ENCODE results near the gene NR0B2. TPM values are rescaled to one million over a fixed set of nuclear protein-coding genes. Genes with fewer than 3 reads are reported as not detected.
"Not testable (repeated sequence)": the region's sequence is repeated elsewhere in the genome, so short reads cannot be mapped to it uniquely, and the experiment has no call there.

Gene NR0B2
- total RNA-seq, 1 experiment from 2014 or later: not detected

DNA sequence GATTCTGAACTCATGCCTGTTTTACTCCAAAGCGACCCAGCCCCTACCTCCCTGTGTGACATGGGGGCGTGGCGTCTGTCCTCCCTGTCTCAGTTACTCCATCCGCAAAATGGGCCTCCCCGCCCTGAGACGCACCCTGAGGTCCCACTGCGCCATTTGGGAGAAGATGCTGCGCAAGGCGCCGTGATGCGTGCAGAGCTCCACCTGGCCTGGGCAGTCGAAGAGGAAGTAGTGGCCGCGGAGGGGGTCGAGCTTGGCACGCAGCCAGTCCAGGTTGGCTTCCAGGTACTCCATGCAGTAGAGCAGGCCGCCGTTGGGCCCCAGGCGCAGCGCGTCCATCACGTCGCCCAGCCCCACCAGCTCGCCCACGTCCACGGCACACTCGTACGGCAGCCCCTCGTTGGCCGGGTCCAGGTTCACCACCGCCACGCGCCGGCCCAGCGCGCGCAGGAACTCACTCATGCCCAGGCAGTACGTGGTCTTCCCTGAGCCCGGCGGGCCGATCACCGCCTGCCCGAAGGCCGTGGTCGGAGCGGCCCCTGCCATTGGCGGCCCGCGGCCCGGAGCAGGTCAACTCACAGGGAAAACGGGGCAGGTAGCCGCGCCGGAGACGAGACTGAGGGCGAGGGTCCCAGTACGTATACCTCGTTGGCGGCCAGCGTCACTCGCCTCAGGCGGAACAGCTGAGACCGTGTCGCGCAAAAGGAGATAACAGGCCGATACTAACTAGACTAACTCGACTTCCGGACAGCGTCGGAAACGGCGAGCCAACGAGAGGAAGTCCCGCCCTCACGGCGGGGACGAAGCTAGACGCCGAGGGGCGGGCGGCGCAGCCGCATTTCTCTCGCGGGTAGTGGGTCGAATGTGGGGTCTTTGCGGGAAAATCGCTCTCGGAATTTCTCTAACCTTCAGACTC, 24.0 kb downstream of the NR0B2 start, which contains the start of gene GPN2:
GPN2 (minus strand) TSS at position 733 of the 916 bp plus-strand sequence; CDS start at position 546, 187 bp downstream.
- peak; percentile 79 for DNase-seq (ENCODE audit: low read depth)

DNA sequence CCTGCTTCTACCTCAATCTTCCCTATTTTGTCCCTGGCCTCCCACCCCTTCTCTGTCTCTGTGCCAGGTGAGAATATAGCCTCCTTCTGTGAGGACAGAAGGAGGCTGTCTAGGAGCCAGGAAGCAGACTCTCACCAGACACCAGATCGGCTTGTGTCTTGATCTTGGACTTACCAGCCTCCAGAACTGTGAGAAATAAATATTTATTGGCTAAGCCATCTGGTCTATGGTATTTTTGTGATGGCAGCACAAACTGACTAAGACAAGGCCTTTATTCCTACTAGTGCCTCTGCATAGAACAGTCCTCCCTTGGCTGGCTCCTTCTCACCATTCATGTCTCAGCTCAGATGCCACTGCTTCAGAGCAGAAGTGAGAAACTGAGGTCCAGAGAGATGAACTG, 25.5 kb downstream of the NR0B2 start:
- DNase-seq (ENCODE audit: low read depth): no peak

DNA sequence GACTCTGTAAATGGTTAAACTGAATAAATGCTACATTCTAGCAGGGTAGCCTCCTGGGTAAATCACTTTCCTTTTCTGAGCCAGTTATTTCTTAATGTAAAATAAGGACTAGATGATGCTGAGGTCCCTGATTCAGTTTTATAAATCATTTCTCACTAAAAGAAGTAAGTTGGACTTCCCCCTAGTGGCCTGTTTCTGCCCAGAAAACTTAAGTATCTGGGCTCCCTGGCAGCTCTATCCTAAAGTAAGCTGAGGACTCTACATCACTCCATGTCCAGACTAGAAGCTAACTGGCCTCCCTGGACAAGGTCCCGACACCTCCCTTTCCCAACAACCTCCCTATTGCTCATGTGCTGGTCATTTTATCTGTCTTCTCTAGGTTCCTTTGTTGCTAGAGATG, 26.6 kb downstream of the NR0B2 start:
- peak; percentile 37 for DNase-seq (ENCODE audit: low read depth)

DNA sequence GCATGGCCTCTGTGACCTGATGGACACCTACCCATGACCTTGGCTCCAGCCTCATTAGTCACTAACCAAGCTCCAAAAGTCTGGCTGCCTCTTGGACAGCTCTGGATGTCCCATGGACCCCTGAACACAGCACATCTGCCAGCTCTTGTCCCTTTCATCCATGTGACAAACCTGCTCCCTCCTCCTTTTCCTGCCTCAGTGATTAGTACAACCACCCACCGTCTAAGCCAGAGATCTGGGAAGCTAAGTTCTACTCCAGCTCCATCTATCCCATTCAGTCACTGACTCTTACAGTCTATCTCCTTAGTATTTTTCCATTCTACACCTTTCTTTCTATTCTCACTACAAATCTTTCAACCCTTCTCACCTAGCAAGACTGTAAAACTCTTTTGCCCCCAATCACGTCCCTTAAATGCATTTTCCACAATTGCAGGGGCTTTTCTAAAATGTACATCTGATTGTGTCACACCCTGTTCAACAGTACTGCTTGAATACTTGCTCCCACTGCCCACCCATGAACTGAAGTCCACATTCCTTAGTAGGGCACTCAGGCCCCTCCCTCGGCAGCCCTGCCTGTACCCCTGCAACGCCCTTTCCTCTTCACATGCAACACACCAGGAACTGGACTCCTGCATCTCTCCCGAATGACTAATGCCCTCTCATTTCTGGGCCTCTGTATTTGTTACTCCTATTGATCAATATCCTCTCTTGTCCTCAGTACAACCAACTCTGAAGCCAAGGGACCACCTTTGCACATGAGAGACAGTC, 30.9 kb downstream of the NR0B2 start:
- no peak for DNase-seq (ENCODE audit: low read depth)

DNA sequence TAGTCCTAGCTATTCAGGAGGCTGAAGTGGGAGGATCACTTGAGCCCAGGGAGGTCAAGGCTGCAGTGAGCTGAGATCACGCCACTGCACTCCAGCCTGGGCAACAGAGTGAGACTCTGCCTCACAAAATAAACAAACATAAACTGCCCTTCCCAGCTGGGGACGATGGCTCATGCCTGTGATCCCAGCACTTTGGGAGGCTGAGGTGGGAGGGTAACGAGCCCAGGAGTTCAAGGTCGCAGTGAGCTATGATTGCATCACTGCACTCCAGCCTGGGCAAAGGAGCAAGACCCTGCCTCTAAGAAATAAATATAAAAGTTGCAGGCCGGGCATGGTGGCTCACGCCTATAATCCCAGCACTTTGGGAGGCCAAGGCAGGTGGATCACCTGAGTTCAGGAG, 32.2 kb downstream of the NR0B2 start:
- not testable (repeated sequence) for DNase-seq (ENCODE audit: low read depth)

DNA sequence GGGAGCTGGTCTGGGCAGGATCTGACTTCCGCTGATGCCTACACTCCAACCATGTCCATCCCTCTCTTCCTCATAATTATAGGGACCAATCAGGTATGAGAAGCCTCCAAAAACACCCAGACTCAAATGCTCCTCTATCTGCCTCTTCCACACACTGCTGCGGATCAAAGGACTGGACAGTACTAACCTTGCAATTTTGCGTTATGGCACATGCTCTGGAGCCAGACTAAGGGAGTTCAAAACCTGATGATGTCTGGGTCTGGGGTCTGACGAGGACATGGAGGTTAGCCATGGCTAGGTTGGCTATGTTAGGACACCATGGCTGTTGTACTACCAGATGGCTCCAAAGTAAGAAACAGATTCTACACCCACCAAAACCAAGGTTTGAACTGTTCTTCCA, 34.0 kb downstream of the NR0B2 start:
- DNase-seq (ENCODE audit: low read depth): no peak

DNA sequence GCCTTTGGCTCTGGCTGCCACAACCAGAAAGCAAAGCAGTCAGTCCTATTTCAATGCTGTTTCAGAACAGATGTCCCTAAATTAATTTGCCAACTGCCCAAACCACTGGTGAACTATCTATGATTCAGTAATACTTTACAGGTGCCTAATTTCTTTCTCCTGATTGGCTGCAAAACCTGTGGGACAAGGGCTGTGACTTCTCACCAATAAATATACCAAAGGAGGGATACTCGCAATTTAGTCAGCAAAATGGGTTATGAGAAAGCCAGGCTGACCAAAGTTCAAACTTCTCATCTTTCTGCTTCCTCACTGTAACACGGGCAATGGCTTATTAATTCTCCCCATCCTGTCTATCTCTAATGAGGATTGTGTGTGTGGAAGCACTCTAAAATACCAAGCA, 36.4 kb downstream of the NR0B2 start:
- no peak for DNase-seq (ENCODE audit: low read depth)

DNA sequence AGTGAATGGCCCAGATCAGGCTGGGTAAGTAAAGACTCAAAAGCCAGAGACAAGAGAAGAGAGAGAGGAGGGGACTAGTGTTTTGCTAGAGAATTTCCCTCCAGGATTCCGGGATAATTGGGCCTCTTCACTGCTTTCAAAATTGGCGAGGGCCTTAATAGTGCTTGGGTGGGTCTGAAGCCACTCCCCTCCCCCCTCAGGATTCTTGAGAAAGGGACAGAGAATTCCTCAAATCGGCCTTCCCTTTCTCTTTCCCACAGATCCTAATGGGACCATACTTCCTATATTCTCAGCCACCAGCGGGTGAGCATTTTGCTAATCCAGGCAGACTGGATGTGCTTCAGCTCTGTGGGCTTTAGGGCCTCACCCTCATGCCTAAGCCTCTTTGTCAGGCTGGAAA, 38.9 kb downstream of the NR0B2 start:
- DNase-seq (ENCODE audit: low read depth): no peak

DNA sequence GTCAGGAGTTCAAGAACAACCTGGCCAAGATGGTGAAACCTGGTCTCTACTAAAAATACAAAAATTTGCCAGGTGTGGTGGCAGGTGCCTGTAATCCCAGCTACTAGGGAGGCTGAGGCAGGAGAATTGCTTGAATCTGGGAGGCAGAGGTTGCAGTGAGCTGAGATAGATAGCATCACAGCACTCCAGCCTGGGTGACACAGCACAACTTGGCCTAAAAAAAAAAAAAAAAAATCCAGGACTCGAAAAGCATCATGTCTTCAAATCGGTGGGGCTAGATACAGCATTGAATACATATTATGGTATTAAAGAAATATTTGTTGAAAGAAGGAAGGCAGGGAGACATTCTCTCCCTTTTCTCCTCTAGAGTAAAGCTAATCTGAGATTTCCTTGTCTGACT, 40.7 kb downstream of the NR0B2 start:
- DNase-seq (ENCODE audit: low read depth): not testable (repeated sequence)

DNA sequence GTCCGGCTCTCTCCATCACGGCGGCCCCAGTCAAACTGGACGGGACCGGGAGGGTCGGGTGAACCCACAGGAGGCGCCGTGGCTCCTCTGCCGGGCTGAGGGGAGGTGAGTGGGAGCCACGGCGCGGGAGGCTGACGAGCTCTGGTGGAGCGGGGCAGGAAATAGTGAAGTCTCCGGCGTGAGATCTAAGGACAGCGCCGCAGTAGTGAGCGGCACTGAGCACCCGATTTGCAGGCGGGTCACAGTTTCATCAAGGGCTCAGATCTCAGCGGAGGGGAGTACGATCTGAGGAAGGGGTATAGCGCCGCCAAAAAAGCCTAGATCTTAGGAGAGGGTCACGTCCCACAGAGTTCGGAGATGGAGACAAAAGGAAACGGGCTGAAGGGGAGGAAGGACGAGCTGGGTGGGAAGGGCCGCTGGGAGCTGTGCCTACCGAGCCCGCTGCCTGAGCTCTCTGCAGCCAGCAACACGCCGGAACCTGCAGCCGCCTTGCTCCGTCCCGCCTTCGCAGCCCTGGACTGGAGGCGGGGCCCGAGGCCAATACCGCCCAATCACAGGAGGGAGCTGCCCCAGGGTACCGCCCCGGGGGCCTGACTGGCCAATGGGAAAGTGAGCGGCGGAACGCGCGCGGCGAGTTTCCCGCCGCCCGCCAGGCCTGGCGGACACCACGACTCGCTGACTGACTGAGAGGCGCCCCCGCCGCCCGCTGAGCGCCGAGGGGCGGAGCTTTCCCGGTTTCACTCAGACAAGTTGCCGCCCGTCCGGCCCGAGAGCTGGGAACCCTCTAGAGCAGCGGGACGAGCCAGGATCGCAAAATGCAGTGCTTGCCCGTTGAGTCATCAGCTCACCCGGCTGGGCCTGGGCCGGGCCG, 48.9 kb downstream of the NR0B2 start:
- peak; percentile 98 for DNase-seq (ENCODE audit: low read depth)

DNA sequence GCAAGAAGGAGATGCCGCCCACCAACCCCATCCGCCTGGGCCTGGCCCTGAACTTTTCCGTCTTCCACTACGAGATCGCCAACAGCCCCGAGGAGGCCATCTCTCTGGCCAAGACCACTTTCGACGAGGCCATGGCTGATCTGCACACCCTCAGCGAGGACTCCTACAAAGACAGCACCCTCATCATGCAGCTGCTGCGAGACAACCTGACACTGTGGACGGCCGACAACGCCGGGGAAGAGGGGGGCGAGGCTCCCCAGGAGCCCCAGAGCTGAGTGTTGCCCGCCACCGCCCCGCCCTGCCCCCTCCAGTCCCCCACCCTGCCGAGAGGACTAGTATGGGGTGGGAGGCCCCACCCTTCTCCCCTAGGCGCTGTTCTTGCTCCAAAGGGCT, 50.1 kb downstream of the NR0B2 start:
- DNase-seq (ENCODE audit: low read depth): no peak

DNA sequence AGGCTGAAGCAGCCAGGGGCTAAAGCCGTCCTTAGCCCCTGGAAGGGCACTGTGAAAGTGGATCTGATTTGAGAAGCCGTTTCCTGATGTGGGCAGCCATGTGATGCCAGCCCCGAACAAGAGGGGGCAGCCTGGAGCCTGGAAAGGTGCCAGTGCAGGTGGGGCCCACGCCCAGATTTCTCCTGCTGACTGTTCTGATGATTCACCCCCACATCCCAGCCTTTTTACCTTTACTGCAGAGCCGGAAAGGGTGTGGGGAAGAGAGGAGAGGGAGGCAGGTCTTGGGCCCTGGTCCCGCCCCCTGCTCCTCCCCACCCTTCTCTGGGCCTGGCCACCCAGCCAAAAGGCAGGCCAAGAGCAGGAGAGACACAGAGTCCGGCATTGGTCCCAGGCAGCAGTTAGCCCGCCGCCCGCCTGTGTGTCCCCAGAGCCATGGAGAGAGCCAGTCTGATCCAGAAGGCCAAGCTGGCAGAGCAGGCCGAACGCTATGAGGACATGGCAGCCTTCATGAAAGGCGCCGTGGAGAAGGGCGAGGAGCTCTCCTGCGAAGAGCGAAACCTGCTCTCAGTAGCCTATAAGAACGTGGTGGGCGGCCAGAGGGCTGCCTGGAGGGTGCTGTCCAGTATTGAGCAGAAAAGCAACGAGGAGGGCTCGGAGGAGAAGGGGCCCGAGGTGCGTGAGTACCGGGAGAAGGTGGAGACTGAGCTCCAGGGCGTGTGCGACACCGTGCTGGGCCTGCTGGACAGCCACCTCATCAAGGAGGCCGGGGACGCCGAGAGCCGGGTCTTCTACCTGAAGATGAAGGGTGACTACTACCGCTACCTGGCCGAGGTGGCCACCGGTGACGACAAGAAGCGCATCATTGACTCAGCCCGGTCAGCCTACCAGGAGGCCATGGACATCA, 50.7 kb downstream of the NR0B2 start, which contains the start of gene SFN:
SFN (plus strand) TSS at position 369 of the 904 bp plus-strand sequence; CDS start at position 433, 64 bp downstream.
- no peak for DNase-seq (ENCODE audit: low read depth)

DNA sequence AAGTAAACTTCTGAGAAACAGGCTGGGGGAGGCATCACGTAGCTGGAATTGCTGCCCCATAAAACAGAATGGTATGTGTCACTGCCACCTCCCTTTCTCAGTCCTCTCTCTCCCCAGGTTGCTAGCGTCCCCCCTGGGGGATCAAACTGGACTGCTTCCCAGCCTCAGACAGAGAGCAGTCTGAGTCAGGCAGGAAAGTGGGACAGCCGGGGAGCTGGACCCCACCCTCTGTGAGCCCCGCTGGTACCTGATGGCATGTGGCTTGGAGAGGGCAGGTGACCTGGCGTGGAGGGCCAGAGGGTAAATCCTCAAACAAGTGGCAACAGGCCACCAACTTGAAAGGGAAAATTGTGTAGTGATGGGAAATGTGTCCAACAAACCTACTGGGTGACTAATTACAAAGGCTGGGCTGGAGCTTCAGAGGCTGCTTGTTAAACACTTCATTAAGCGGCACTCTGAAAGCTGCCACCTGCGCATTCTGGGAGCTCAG, 51.8 kb downstream of the NR0B2 start:
- no peak for DNase-seq (ENCODE audit: low read depth)

Other genes starting within 250 kb of the NR0B2 start
- gene ARID1A, start 218.0 kb downstream of the NR0B2 start, total RNA-seq (2014; rRNA removed; shearing (Covaris generic)): 12.5 and 15.4 TPM in 2 replicates
- 18.5 and 24.4 TPM in 2 replicates for gene PIGV, start 126.0 kb downstream of the NR0B2 start, total RNA-seq (2014; rRNA removed; shearing (Covaris generic))
- 11.1 and 20.8 TPM in 2 replicates for gene ZDHHC18, start 87.3 kb downstream of the NR0B2 start, total RNA-seq (2014; rRNA removed; shearing (Covaris generic))
- not detected in 2 replicates for gene SFN, start 50.8 kb downstream of the NR0B2 start, total RNA-seq (2014; rRNA removed; shearing (Covaris generic))
- 9.4 and 20.4 TPM in 2 replicates for gene GPN2, start 23.7 kb downstream of the NR0B2 start, total RNA-seq (2014; rRNA removed; shearing (Covaris generic))
- gene GPATCH3, start 13.5 kb downstream of the NR0B2 start, total RNA-seq (2014; rRNA removed; shearing (Covaris generic)): 4.7 and 5.7 TPM in 2 replicates
- 51.3 and 54.9 TPM in 2 replicates for gene NUDC, start 7.8 kb upstream of the NR0B2 start, total RNA-seq (2014; rRNA removed; shearing (Covaris generic))
- gene KDF1, start 46.5 kb upstream of the NR0B2 start, total RNA-seq (2014; rRNA removed; shearing (Covaris generic)): not detected in 2 replicates
- 4.2 and 4.6 TPM in 2 replicates for gene TRNP1, start 79.7 kb upstream of the NR0B2 start, total RNA-seq (2014; rRNA removed; shearing (Covaris generic))
- gene TENT5B, start 98.9 kb upstream of the NR0B2 start, total RNA-seq (2014; rRNA removed; shearing (Covaris generic)): 2.4 and 2.8 TPM in 2 replicates
- gene SLC9A1, start 241.2 kb upstream of the NR0B2 start, total RNA-seq (2014; rRNA removed; shearing (Covaris generic)): 11.1 and 11.4 TPM in 2 replicates